OCI-LY7 (cell line): Measurements from ENCODE around the gene CCDC60. TPM values are rescaled to one million over a fixed set of nuclear protein-coding genes. Genes with fewer than 3 reads are reported as not detected.

ENCODE experiments used
- BruUV-seq: library from RNA; stranded (reverse); fragments of 400-500 nt; replicated peaks from 2 replicates; lab custom pipeline; 2021; lab: Mats Ljungman, UMichigan
- CTCF ChIA-PET: fragments of 300-600 bp; sonication (Branson Sonifier 250); formaldehyde crosslinking; loops from one replicate; lab custom pipeline; 2022; ENCODE audit warnings: antibody characterized with exemption; ENCODE audit not compliant: unreplicated experiment; lab: Charles Lee
- POLR2A ChIA-PET: fragments of 300-600 bp; sonication (Branson Sonifier 250); formaldehyde crosslinking; loops from one replicate; lab custom pipeline; 2022; ENCODE audit warnings: antibody characterized with exemption; lab: Charles Lee
- DNase-seq: peaks from one replicate; pipeline ENCODE4 v3.0.0-alpha.2; 2015; ENCODE audit warnings: low spot score
- H2AFZ ChIP-seq: fragments of 200-600 bp; sonication (generic), shearing (Covaris generic); 2 replicates; pipeline ENCODE4 v1.6.1; 2014; ENCODE audit warnings: mild to moderate bottlenecking, antibody characterized with exemption, low read length, moderate library complexity
- H3K27ac ChIP-seq: fragments of 200-600 bp; sonication (generic); 2 replicates; pipeline ENCODE4 v1.5.1; 2014; ENCODE audit warnings: mixed run types, low read depth, mild to moderate bottlenecking, moderate library complexity, low read length, inconsistent platforms; ENCODE audit not compliant: poor library complexity, severe bottlenecking
- H3K36me3 ChIP-seq: fragments of 200-600 bp; sonication (generic); 2 replicates; pipeline ENCODE4 v1.6.1; 2014; ENCODE audit warnings: mild to moderate bottlenecking, antibody characterized with exemption, low read length, moderate library complexity, mixed read lengths; ENCODE audit not compliant: insufficient read depth
- H3K4me1 ChIP-seq: fragments of 200-600 bp; sonication (generic); 2 replicates; pipeline ENCODE4 v1.5.1; 2014; ENCODE audit warnings: mild to moderate bottlenecking, low read length; ENCODE audit not compliant: insufficient read depth, poor library complexity, severe bottlenecking
- H3K4me2 ChIP-seq: fragments of 200-600 bp; sonication (generic); 2 replicates; pipeline ENCODE4 v1.6.1; 2014; ENCODE audit warnings: mild to moderate bottlenecking, low read length
- H3K4me3 ChIP-seq: fragments of 200-600 bp; sonication (generic); 2 replicates; pipeline ENCODE4 v1.5.1; 2014; ENCODE audit warnings: mild to moderate bottlenecking, low read depth, low read length; ENCODE audit not compliant: poor library complexity, severe bottlenecking
- H3K79me2 ChIP-seq: fragments of 200-600 bp; sonication (generic); 2 replicates; pipeline ENCODE4 v1.6.1; 2016; ENCODE audit warnings: low read depth, mild to moderate bottlenecking, low read length, moderate library complexity, mixed read lengths; ENCODE audit not compliant: insufficient read depth
- H3K9me2 ChIP-seq: fragments of 200-600 bp; sonication (generic); 2 replicates; pipeline ENCODE4 v1.6.1; 2016; ENCODE audit warnings: mild to moderate bottlenecking, low read length, mixed read lengths; ENCODE audit not compliant: insufficient read depth
- H3K9me3 ChIP-seq: fragments of 200-600 bp; sonication (generic); 2 replicates; pipeline ENCODE4 v1.6.1; 2014; ENCODE audit warnings: mild to moderate bottlenecking, mixed run types, low read length, mixed read lengths
- H4K20me1 ChIP-seq: fragments of 200-600 bp; sonication (generic); 2 replicates; pipeline ENCODE4 v1.6.1; 2014; ENCODE audit warnings: mild to moderate bottlenecking, antibody characterized with exemption, low read length, moderate library complexity, mixed read lengths; ENCODE audit not compliant: insufficient read depth
- EZH2phosphoT487 ChIP-seq: fragments of 200-600 bp; sonication (generic); IDR thresholded peaks from 2 replicates; pipeline ENCODE4 v1.6.1; 2018; ENCODE audit warnings: low read depth, borderline replicate concordance, mild to moderate bottlenecking, mixed run types, antibody characterized with exemption, low read length, moderate library complexity, mixed read lengths
- intact Hi-C: fragments of 100-400 bp; cut with micrococcal nuclease; formaldehyde crosslinking; loops from one replicate; pipeline ENCODE4 v1.10.0; 2022; ENCODE audit not compliant: unreplicated experiment
- total RNA-seq, 2 experiments: library from RNA; depleted of rRNA in 1 of 2; stranded (reverse); fragments of >200 nt in 1 of 2; shearing (Covaris generic) in 1 of 2; gene quantifications; 2 replicates each; pipeline ENCODE4 v1.2.3, GENCODE V29; 2014 to 2022
- TF ChIP-seq, protein P1 (sequence below): fragments of 200-600 bp; sonication (generic); conservative IDR thresholded peaks from 2 replicates; pipeline ENCODE4 v1.5.1; 2014; ENCODE audit warnings: mild to moderate bottlenecking, antibody characterized with exemption, low read length, moderate library complexity, mixed read lengths

CCDC60 gene
- total RNA-seq, 2 experiments from 2014 or later: not detected

DNA sequence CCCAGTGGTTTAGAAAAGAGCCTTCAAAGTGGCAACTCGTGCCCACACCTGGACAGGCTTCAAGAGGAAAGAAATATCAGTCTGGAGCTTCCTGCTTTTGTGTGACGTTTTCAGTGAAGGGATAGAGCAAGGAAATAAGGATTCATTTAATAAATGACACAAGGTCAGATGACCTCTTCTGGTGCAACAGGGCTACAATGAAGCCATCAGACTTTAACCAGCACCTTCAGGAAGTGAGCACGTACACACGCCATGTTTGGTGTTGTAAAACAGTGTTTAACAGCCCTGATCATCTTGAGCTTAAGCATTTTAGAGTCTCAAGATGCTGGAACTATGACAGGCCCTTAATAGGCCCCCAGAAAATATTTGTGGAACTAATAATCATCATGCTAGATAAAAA, 59.1 kb downstream of the CCDC60 start:
- Histone ChIP-seq H3K9me2 (no peaks in the 10 kb centered on the region), H3K79me2 (no peaks in the 10 kb centered on the region), H3K36me3 (no peaks in the 10 kb centered on the region), H3K27ac (no peak overlapping the region), H4K20me1 (no peaks in the 10 kb centered on the region), H3K9me3 (no peaks in the 10 kb centered on the region), H3K4me3 (no peak overlapping the region), H2AFZ (no peak overlapping the region), H3K4me1 (no peaks in the 10 kb centered on the region), H3K4me2 (no peak overlapping the region)
- intact Hi-C loops: no loop called here
- POLR2A ChIA-PET: no interaction called here
- DNase-seq: no peak
- CTCF ChIA-PET: interaction anchor here (0.8 kb wide), 1 partner anchor 13 kb away, joined by 3 read pairs; no protein-coding TSS in a partner anchor
- TF ChIP-seq EZH2phosphoT487: no peak
- TF ChIP-seq, protein P1, sequence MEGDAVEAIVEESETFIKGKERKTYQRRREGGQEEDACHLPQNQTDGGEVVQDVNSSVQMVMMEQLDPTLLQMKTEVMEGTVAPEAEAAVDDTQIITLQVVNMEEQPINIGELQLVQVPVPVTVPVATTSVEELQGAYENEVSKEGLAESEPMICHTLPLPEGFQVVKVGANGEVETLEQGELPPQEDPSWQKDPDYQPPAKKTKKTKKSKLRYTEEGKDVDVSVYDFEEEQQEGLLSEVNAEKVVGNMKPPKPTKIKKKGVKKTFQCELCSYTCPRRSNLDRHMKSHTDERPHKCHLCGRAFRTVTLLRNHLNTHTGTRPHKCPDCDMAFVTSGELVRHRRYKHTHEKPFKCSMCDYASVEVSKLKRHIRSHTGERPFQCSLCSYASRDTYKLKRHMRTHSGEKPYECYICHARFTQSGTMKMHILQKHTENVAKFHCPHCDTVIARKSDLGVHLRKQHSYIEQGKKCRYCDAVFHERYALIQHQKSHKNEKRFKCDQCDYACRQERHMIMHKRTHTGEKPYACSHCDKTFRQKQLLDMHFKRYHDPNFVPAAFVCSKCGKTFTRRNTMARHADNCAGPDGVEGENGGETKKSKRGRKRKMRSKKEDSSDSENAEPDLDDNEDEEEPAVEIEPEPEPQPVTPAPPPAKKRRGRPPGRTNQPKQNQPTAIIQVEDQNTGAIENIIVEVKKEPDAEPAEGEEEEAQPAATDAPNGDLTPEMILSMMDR: no peak
- no TSS peak for BruUV-seq

DNA sequence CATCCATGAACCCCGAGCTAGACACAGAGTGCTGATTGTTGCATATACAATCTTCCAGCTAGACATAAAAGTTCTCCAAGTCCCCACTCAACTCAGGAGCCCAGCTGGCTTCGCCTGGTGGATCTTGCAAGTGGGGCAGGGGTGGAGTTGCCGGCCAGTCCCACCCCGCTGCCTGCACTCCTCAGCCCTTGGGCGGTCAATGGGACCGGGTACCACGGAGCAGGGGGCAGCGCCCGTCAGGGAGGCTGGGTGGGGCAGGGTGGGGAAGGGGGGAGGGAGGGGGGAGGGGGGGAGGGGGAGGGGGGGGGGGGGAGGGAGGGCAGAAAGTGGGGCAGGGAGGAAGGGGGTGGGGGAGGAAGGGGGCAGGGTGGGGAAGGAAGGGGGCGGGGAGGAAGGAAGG, 63.0 kb downstream of the CCDC60 start:
- BruUV-seq: no TSS peak
- no peak for DNase-seq
- TF ChIP-seq EZH2phosphoT487: no peak
- TF ChIP-seq, protein P1: no peak
- H3K4me3 ChIP-seq: no peak overlapping the region
- ChIA-PET CTCF (no interaction called here), POLR2A (no interaction called here)
- H3K79me2 ChIP-seq: no peaks in the 10 kb centered on the region
- no peaks in the 10 kb centered on the region for H3K4me1 ChIP-seq
- no peaks in the 10 kb centered on the region for H3K36me3 ChIP-seq
- no peaks in the 10 kb centered on the region for H4K20me1 ChIP-seq
- no peaks in the 10 kb centered on the region for H3K9me3 ChIP-seq
- intact Hi-C loops: no loop called here
- no peak overlapping the region for H2AFZ ChIP-seq
- no peak overlapping the region for H3K27ac ChIP-seq
- H3K9me2 ChIP-seq: no peaks in the 10 kb centered on the region
- no peak overlapping the region for H3K4me2 ChIP-seq

DNA sequence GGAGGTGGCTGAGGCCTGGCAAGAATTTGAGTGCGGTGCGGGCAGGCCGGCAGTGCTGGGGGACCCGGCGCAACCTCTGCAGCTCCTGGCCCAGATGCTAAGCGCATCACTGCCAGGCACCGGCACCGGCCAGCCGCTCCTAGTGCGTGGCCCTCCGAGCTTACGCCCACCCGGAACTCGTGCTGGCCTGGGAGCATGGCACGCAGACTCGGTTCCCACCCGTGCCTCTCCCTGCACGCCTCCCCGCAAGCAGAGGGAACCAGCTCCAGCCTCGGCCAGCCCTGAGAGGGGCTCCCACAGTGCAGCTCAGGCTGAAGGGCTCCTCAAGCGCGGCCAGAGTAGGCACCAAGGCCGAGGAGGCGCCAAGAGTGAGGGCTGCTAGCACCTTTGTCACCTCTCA, 63.7 kb downstream of the CCDC60 start:
- intact Hi-C loops: no loop called here
- Histone ChIP-seq H3K4me2 (no peak overlapping the region), H2AFZ (no peak overlapping the region), H3K79me2 (no peaks in the 10 kb centered on the region), H3K4me1 (no peaks in the 10 kb centered on the region), H3K36me3 (no peaks in the 10 kb centered on the region), H3K4me3 (no peak overlapping the region), H3K9me3 (no peaks in the 10 kb centered on the region), H3K9me2 (no peaks in the 10 kb centered on the region), H4K20me1 (no peaks in the 10 kb centered on the region), H3K27ac (no peak overlapping the region)
- CTCF ChIA-PET: no interaction called here
- TF ChIP-seq EZH2phosphoT487: no peak
- TF ChIP-seq, protein P1: no peak
- POLR2A ChIA-PET: no interaction called here
- no TSS peak for BruUV-seq
- DNase-seq: no peak
